OCI-LY1 (cell line): ENCODE measurements around the gene DNAJB6.

Experiments
- EZH2 ChIP-seq: fragments of 200-600 bp; sonication (generic), shearing (Covaris generic); IDR thresholded peaks from 2 replicates; pipeline ENCODE4 v1.8.0; 2017; ENCODE audit warnings: borderline replicate concordance, mixed run types, mild to moderate bottlenecking, antibody characterized with exemption, low read length, moderate library complexity, mixed read lengths
- TF ChIP-seq, protein P1 (sequence below): fragments of 200-600 bp; sonication (generic), shearing (Covaris generic); IDR thresholded peaks from 2 replicates; pipeline ENCODE4 v1.5.1; 2017; ENCODE audit warnings: mild to moderate bottlenecking, antibody characterized with exemption, low read length, moderate library complexity, mixed read lengths

GRCh38 chr7:157347217-157347904 lies 10.6 kb downstream of the DNAJB6 start:
- TF ChIP-seq, protein P1, sequence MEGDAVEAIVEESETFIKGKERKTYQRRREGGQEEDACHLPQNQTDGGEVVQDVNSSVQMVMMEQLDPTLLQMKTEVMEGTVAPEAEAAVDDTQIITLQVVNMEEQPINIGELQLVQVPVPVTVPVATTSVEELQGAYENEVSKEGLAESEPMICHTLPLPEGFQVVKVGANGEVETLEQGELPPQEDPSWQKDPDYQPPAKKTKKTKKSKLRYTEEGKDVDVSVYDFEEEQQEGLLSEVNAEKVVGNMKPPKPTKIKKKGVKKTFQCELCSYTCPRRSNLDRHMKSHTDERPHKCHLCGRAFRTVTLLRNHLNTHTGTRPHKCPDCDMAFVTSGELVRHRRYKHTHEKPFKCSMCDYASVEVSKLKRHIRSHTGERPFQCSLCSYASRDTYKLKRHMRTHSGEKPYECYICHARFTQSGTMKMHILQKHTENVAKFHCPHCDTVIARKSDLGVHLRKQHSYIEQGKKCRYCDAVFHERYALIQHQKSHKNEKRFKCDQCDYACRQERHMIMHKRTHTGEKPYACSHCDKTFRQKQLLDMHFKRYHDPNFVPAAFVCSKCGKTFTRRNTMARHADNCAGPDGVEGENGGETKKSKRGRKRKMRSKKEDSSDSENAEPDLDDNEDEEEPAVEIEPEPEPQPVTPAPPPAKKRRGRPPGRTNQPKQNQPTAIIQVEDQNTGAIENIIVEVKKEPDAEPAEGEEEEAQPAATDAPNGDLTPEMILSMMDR = no peak
- no peak for TF ChIP-seq EZH2
